A549 (cell line): ENCODE data around the gene AAK1. TPM values are rescaled to one million over a fixed set of nuclear protein-coding genes. Genes with fewer than 3 reads are reported as not detected.
"Not testable (repeated sequence)": the region's sequence is repeated elsewhere in the genome, so short reads cannot be mapped to it uniquely, and the experiment has no call there.

Experiments
- ATAC-seq, 2 experiments: fragments of 200-7000 bp in 1 of 2; fragments of >200 bp in 1 of 2; cut with Nextera tagmentation in 1 of 2; cut with Tn5 transposase in 1 of 2; 3 replicates each; pipeline versions ENCODE4 v1.8.0 to v1.9.1; 2018 to 2020; ENCODE audit warnings: mild to moderate bottlenecking in 1 of 2, moderate library complexity in 1 of 2
- CTCF ChIA-PET: fragments of 300-600 bp; sonication (Branson Sonifier 250); formaldehyde crosslinking; extraction: SDS; loops from one replicate; lab custom pipeline; 2021; ENCODE audit warnings: antibody characterized with exemption, inconsistent platforms; lab: Yijun Ruan, JAX
- POLR2A ChIA-PET: fragments of 350-600 bp; formaldehyde crosslinking; extraction: SDS; loops from one replicate; lab custom pipeline; 2021; ENCODE audit warnings: antibody characterized with exemption, inconsistent platforms; lab: Yijun Ruan, JAX
- DNase-seq, 2 experiments: peaks; one replicate each; pipeline versions ENCODE4 v3.0.0 to v3.0.0-alpha.2; 2011 to 2016; ENCODE audit warnings: low read depth in 1 of 2, low spot score in 1 of 2
- FAIRE-seq: peaks from 2 replicates; lab custom pipeline; 2011; peaks lifted over from hg19 to GRCh38; lab: Jason Lieb, UNC
- H3K27ac ChIP-seq, 2 experiments: fragments of >200 bp; sonication (Bioruptor Twin); formaldehyde crosslinking; 3 replicates each; pipeline ENCODE4 v1.5.1; 2016 to 2017
- H3K4me1 ChIP-seq: fragments of >200 bp; sonication (Bioruptor Twin); formaldehyde crosslinking; 3 replicates; pipeline ENCODE4 v1.6.1; 2016
- H3K4me2 ChIP-seq: fragments of >200 bp; sonication (Bioruptor Twin); formaldehyde crosslinking; 3 replicates; pipeline ENCODE4 v1.6.1; 2016
- H3K4me3 ChIP-seq: fragments of >200 bp; sonication (Bioruptor Twin); formaldehyde crosslinking; 3 replicates; pipeline ENCODE4 v1.5.1; 2016
- H3K9me3 ChIP-seq: fragments of >200 bp; sonication (Bioruptor Twin); formaldehyde crosslinking; 3 replicates; pipeline ENCODE4 v1.6.1; 2016
- CBX2 ChIP-seq: fragments of 200-600 bp; sonication (generic); IDR thresholded peaks from 2 replicates; pipeline ENCODE4 v1.6.1; 2016; ENCODE audit warnings: low read depth, mild to moderate bottlenecking, borderline replicate concordance
- CEBPB ChIP-seq, 2 experiments: fragments of >200 bp in 1 of 2; sonication (Bioruptor Twin) in 1 of 2; formaldehyde crosslinking in 1 of 2; IDR thresholded peaks; 2 replicates each; pipeline ENCODE4 v1.6.1; 2012 to 2016
- CHD4 ChIP-seq: fragments of 200-600 bp; sonication (generic); IDR thresholded peaks from 2 replicates; pipeline ENCODE4 v1.6.1; 2016; ENCODE audit warnings: antibody characterized with exemption, mild to moderate bottlenecking, borderline replicate concordance
- E2F6 ChIP-seq: IDR thresholded peaks from 2 replicates; pipeline ENCODE4 v1.6.1; 2012; ENCODE audit warnings: low read depth, borderline replicate concordance
- EP300 ChIP-seq, 2 experiments: fragments of >200 bp; sonication (Bioruptor Twin); formaldehyde crosslinking; IDR thresholded peaks; 2 replicates in 1 of 2; 3 replicates in 1 of 2; pipeline ENCODE4 v1.6.1; 2016 to 2017
- FOSB ChIP-seq: fragments of 250-450 bp; sonication (Bioruptor Pico); IDR thresholded peaks from 2 replicates; pipeline ENCODE4 v1.5.0; 2020; ENCODE audit warnings: mild to moderate bottlenecking, moderate library complexity
- HMGXB4 ChIP-seq: fragments of 250-450 bp; sonication (Bioruptor Pico); IDR thresholded peaks from 2 replicates; pipeline ENCODE4 v1.5.0; 2021; ENCODE audit warnings: mild to moderate bottlenecking, moderate library complexity, borderline replicate concordance
- HOXA7 ChIP-seq: fragments of 250-450 bp; sonication (Bioruptor Pico); IDR thresholded peaks from 2 replicates; pipeline ENCODE4 v1.5.0; 2020; ENCODE audit warnings: mild to moderate bottlenecking, moderate library complexity
- HOXB13 ChIP-seq: fragments of 250-450 bp; sonication (Bioruptor Pico); IDR thresholded peaks from 2 replicates; pipeline ENCODE4 v1.5.0; 2020; ENCODE audit warnings: low read depth, mild to moderate bottlenecking, moderate library complexity
- KDM1A ChIP-seq: fragments of 200-600 bp; sonication (generic); IDR thresholded peaks from 2 replicates; pipeline ENCODE4 v1.6.1; 2016; ENCODE audit warnings: low read depth, mild to moderate bottlenecking
- KDM5A ChIP-seq: fragments of 200-600 bp; sonication (generic); IDR thresholded peaks from 2 replicates; pipeline ENCODE4 v1.6.1; 2016; ENCODE audit warnings: antibody characterized with exemption, mild to moderate bottlenecking
- MAFK ChIP-seq: fragments of 450-650 bp; IDR thresholded peaks from 2 replicates; pipeline ENCODE4 v1.6.1; 2014; ENCODE audit not compliant: partially characterized antibody
- MAZ ChIP-seq: fragments of 150-350 bp; IDR thresholded peaks from 2 replicates; pipeline ENCODE4 v1.6.1; 2014; ENCODE audit warnings: antibody characterized with exemption, low read depth, low read length, borderline replicate concordance
- MYC ChIP-seq: IDR thresholded peaks from 2 replicates; pipeline ENCODE4 v1.6.1; 2012; ENCODE audit warnings: mild to moderate bottlenecking, inconsistent platforms, low read length, improper control_type of control experiment, borderline replicate concordance
- NFE2L2 ChIP-seq: fragments of 150-350 bp; conservative IDR thresholded peaks from 2 replicates; pipeline ENCODE4 v1.6.1; 2014; ENCODE audit warnings: low read length
- RARB ChIP-seq: fragments of 250-450 bp; sonication (Bioruptor Pico); IDR thresholded peaks from 2 replicates; pipeline ENCODE4 v1.8.0; 2021; ENCODE audit warnings: mild to moderate bottlenecking, moderate library complexity
- SMC3 ChIP-seq: fragments of >200 bp; sonication (Bioruptor Twin); formaldehyde crosslinking; IDR thresholded peaks from 3 replicates; pipeline ENCODE4 v1.6.1; 2018; ENCODE audit warnings: inconsistent platforms
- ZFP36 ChIP-seq: fragments of 450-650 bp; IDR thresholded peaks from 2 replicates; pipeline ENCODE4 v1.6.1; 2014; ENCODE audit warnings: borderline replicate concordance; ENCODE audit not compliant: partially characterized antibody
- ZSCAN20 ChIP-seq: fragments of 250-450 bp; sonication (Bioruptor Pico); IDR thresholded peaks from 2 replicates; pipeline ENCODE4 v1.8.0; 2022; ENCODE audit warnings: mild to moderate bottlenecking, moderate library complexity
- WGBS: methylation state at CpG from one replicate; pipeline ENCODE4 v1.1.6; 2017; ENCODE audit errors: missing lambda C conversion rate; 5-methylcytosine and 5-hydroxymethylcytosine counted together
- polyA plus RNA-seq, 4 experiments: library from polyadenylated mRNA; depleted of rRNA in 3 of 4; stranded (reverse); fragments of >200 nt; fragmentation: RNase III in 1 of 4; extraction: RNeasy Plus Mini Kit Qiagen cat#74134 plus additional on column Dnase treatment in 1 of 4; gene quantifications; 2 replicates in 3 of 4; 3 replicates in 1 of 4; pipeline ENCODE4 v1.2.3, GENCODE V29; 2011 to 2017

AAK1 gene
- polyA plus RNA-seq, 2 of the 4 experiments (the other 2 are of a cell fraction): 15.9 to 25.7 TPM

GRCh38 chr2:69663860-69664259 is 20.3 kb upstream of the AAK1 start:
- DNase-seq: no peak
- no peak for FAIRE-seq
- POLR2A ChIA-PET: no interaction called here
- CTCF ChIA-PET: interaction anchor here (0.9 to 1.6 kb wide), 2 partner anchors 14 to 61 kb away, joined by 4 read pairs; no protein-coding TSS in a partner anchor
- no peak overlapping the region for H3K27ac ChIP-seq
- no peak for TF ChIP-seq HOXB13 (CRISPR knock-in tag)
- TF ChIP-seq MYC: no peak
- peak; percentile 23 for TF ChIP-seq MAFK
- no peak for TF ChIP-seq RARB (CRISPR knock-in tag)
- TF ChIP-seq ZSCAN20 (CRISPR knock-in tag): no peak
- TF ChIP-seq, all 56 proteins: peak for 1
- H3K4me1 ChIP-seq: peaks cover 9% of the 10 kb centered on the region
- H3K4me3 ChIP-seq: no peak overlapping the region
- H3K4me2 ChIP-seq: no peak overlapping the region
- peaks cover 17% of the 10 kb centered on the region for H3K9me3 ChIP-seq
- 73% methylated on average over 3 of the region's 3 CpGs for whole genome bisulfite sequencing
- ATAC-seq: no peak

- POLR2A ChIA-PET, FAIRE-seq, H3K4me3 ChIP-seq, DNase-seq, H3K4me2 ChIP-seq, H3K27ac ChIP-seq, H3K4me1 ChIP-seq, ATAC-seq: not testable (repeated sequence)
- 92% methylated on average over 2 of the region's 2 CpGs for WGBS
- H3K9me3 ChIP-seq: peaks cover 17% of the 10 kb centered on the region
- CTCF ChIA-PET: interaction anchor here (0.7 to 2.3 kb wide), 2 partner anchors 62 to 188 kb away, joined by 4 to 6 read pairs; no protein-coding TSS in a partner anchor
Measured at GRCh38 chr2:69662547-69662946, 19.0 kb upstream of the AAK1 start.

GRCh38 chr2:69660637-69661036 is 17.1 kb upstream of the AAK1 start:
- ChIA-PET POLR2A (no interaction called here), CTCF (interaction anchor here (1.0 to 2.3 kb wide), 4 partner anchors 54 to 101 kb away, joined by 3 to 7 read pairs (median 5); no protein-coding TSS in a partner anchor)
- TF ChIP-seq SMC3: no peak
- no peak for TF ChIP-seq ZFP36
- TF ChIP-seq CEBPB (IDR thresholded peaks at IDR 0.05): no peak
- no peak for TF ChIP-seq EP300 (IDR thresholded peaks at IDR 0.05)
- no peak for TF ChIP-seq ZSCAN20 (CRISPR knock-in tag)
- no peak for TF ChIP-seq NFE2L2
- TF ChIP-seq KDM5A: no peak
- no peak for TF ChIP-seq CHD4
- TF ChIP-seq HMGXB4 (CRISPR knock-in tag): no peak
- no peak for TF ChIP-seq CBX2
- TF ChIP-seq MAZ: no peak
- TF ChIP-seq FOSB (CRISPR knock-in tag): no peak
- TF ChIP-seq HOXA7 (CRISPR knock-in tag): no peak
- no peak for TF ChIP-seq KDM1A
- FAIRE-seq (no peak), DNase-seq (no peak), ATAC-seq (no peak)
- H3K9me3 ChIP-seq: peaks cover 12% of the 10 kb centered on the region; the same call in 2 of the 3 replicates
- H3K27ac ChIP-seq: no peak overlapping the region
- H3K4me2 ChIP-seq: no peak overlapping the region
- H3K4me3 ChIP-seq: no peak overlapping the region
- 74% methylated on average over 1 of the region's 1 CpG for WGBS
- no peaks in the 10 kb centered on the region for H3K4me1 ChIP-seq

GRCh38 chr2:69659941-69660483 is 16.5 kb upstream of the AAK1 start:
- no peak for TF ChIP-seq MYC
- TF ChIP-seq E2F6: no peak
- TF ChIP-seq KDM5A: no peak
- peak; percentile 58 for TF ChIP-seq MAFK
- ATAC-seq: no peak
- Histone ChIP-seq H3K4me2 (no peak overlapping the region), H3K4me1 (no peaks in the 10 kb centered on the region), H3K9me3 (peaks cover 12% of the 10 kb centered on the region; the same call in 2 of the 3 replicates), H3K27ac (no peak overlapping the region), H3K4me3 (no peak overlapping the region)
- POLR2A ChIA-PET: no interaction called here
- no peak for DNase-seq
- no peak for FAIRE-seq
- CTCF ChIA-PET: interaction anchor here (0.6 to 1.6 kb wide), 4 partner anchors 15 to 65 kb away, joined by 3 to 7 read pairs (median 4); no protein-coding TSS in a partner anchor
- 63% methylated on average over 2 of the region's 2 CpGs for WGBS
